ENCODE results near the gene CDKAL1.

GRCh38 chr6:20978151-20978614, 443.9 kb downstream of the CDKAL1 start:
- TF ChIP-seq POLR2A (conservative IDR thresholded peaks at IDR 0.05): no peak
- TF ChIP-seq HMGXB4 (CRISPR knock-in tag; IDR thresholded peaks at IDR 0.05): no peak
- TF ChIP-seq CTCF (IDR thresholded peaks at IDR 0.05 in 2 of 3, conservative IDR thresholded peaks at IDR 0.05 in 1 of 3; ENCODE audit: insufficient read depth in 2 of 3, low read depth in 1 of 3, low read length in 3 of 3): no peak
- TF ChIP-seq TAL1 (IDR thresholded peaks at IDR 0.05): no peak
- TF ChIP-seq ZNF407 (IDR thresholded peaks at IDR 0.05; ENCODE audit: low read depth): no peak
- TF ChIP-seq ZBTB33 (CRISPR knock-in tag; IDR thresholded peaks at IDR 0.05): no peak
- no peak for TF ChIP-seq ZC3H11A (IDR thresholded peaks at IDR 0.05; ENCODE audit: low read depth, low read length)
- TF ChIP-seq ZBTB49 (CRISPR knock-in tag; IDR thresholded peaks at IDR 0.05; ENCODE audit: borderline replicate concordance): no peak
- TF ChIP-seq SAFB2 (IDR thresholded peaks at IDR 0.05; ENCODE audit: borderline replicate concordance, low read depth, low read length, severe bottlenecking): no peak

Data from K562 (cell line).